ENCODE data around the gene TUSC2.
A peak's percentile ranks its signal among the peaks of the same experiment; 100 is the strongest.

TUSC2 gene

GRCh38 chr3:50369012-50369670 lies 41.1 kb upstream of the TUSC2 start:
- Histone ChIP-seq H3K4me2 (no peak overlapping the region), H3K4me1 (ENCODE audit: low read depth, poor library complexity, severe bottlenecking) (peaks cover 19% of the 10 kb centered on the region), H4K20me1 (ENCODE audit: insufficient read depth) (no peaks in the 10 kb centered on the region), H3K27ac (no peak overlapping the region), H3K27me3 (ENCODE audit: insufficient read depth, low read depth) (no peaks in the 10 kb centered on the region), H3K4me3 (IDR thresholded peaks at IDR 0.05; ENCODE audit: insufficient read depth, low read depth, low read length) (no peak overlapping the region), H3K36me3 (ENCODE audit: insufficient read depth) (no peaks in the 10 kb centered on the region), H2AFZ (ENCODE audit: low read depth) (no peak overlapping the region), H3K9ac (no peak overlapping the region), H3K79me2 (ENCODE audit: insufficient read depth, low read depth) (no peaks in the 10 kb centered on the region)
- no peak for TF ChIP-seq CTCF (conservative IDR thresholded peaks at IDR 0.05; ENCODE audit: low read depth, low read length)

- no peak overlapping the region for H3K4me3 ChIP-seq (IDR thresholded peaks at IDR 0.05; ENCODE audit: insufficient read depth, low read depth, low read length)
- peaks cover 5% of the 10 kb centered on the region for H3K4me1 ChIP-seq (ENCODE audit: low read depth, poor library complexity, severe bottlenecking)
- H3K9ac ChIP-seq: peak overlapping the region; percentile 46; the same call in 1 of the 2 replicates
- no peaks in the 10 kb centered on the region for H4K20me1 ChIP-seq (ENCODE audit: insufficient read depth)
- H3K27me3 ChIP-seq (ENCODE audit: insufficient read depth, low read depth): no peaks in the 10 kb centered on the region
- TF ChIP-seq CTCF (conservative IDR thresholded peaks at IDR 0.05; ENCODE audit: low read depth, low read length): no peak
- peak overlapping the region; percentile 60 for H3K4me2 ChIP-seq
- H3K27ac ChIP-seq: no peak overlapping the region
- H2AFZ ChIP-seq (ENCODE audit: low read depth): no peak overlapping the region; the same call in 1 of the 2 replicates
- H3K79me2 ChIP-seq (ENCODE audit: insufficient read depth, low read depth): no peaks in the 10 kb centered on the region
- H3K36me3 ChIP-seq (ENCODE audit: insufficient read depth): no peaks in the 10 kb centered on the region
These were observed 37.8 kb upstream of the TUSC2 start for GRCh38 chr3:50365842-50366220.

- Histone ChIP-seq H3K79me2 (ENCODE audit: insufficient read depth, low read depth) (no peaks in the 10 kb centered on the region), H3K27me3 (ENCODE audit: insufficient read depth, low read depth) (no peaks in the 10 kb centered on the region), H3K36me3 (ENCODE audit: insufficient read depth) (no peaks in the 10 kb centered on the region), H3K9ac (peak overlapping the region; percentile 46; the same call in 1 of the 2 replicates), H4K20me1 (ENCODE audit: insufficient read depth) (no peaks in the 10 kb centered on the region), H3K4me1 (ENCODE audit: low read depth, poor library complexity, severe bottlenecking) (peaks cover 5% of the 10 kb centered on the region), H3K4me3 (IDR thresholded peaks at IDR 0.05; ENCODE audit: insufficient read depth, low read depth, low read length) (no peak overlapping the region), H3K27ac (no peak overlapping the region), H2AFZ (ENCODE audit: low read depth) (peak overlapping the region; percentile 56; the same call in 1 of the 2 replicates), H3K4me2 (peak overlapping the region; percentile 60)
- no peak for TF ChIP-seq CTCF (conservative IDR thresholded peaks at IDR 0.05; ENCODE audit: low read depth, low read length)
These were observed 37.2 kb upstream of the TUSC2 start for GRCh38 chr3:50365080-50365841.

- peak overlapping the region; percentile 14; the same call in 1 of the 2 replicates for H2AFZ ChIP-seq (ENCODE audit: low read depth)
- peaks cover 10% of the 10 kb centered on the region for H3K4me1 ChIP-seq (ENCODE audit: low read depth, poor library complexity, severe bottlenecking)
- H4K20me1 ChIP-seq (ENCODE audit: insufficient read depth): no peaks in the 10 kb centered on the region
- H3K4me2 ChIP-seq: no peak overlapping the region
- H3K79me2 ChIP-seq (ENCODE audit: insufficient read depth, low read depth): no peaks in the 10 kb centered on the region
- no peak overlapping the region for H3K27ac ChIP-seq
- no peak overlapping the region for H3K4me3 ChIP-seq (IDR thresholded peaks at IDR 0.05; ENCODE audit: insufficient read depth, low read depth, low read length)
- no peak for TF ChIP-seq CTCF (conservative IDR thresholded peaks at IDR 0.05; ENCODE audit: low read depth, low read length)
- H3K36me3 ChIP-seq (ENCODE audit: insufficient read depth): no peaks in the 10 kb centered on the region
- no peak overlapping the region for H3K9ac ChIP-seq
- H3K27me3 ChIP-seq (ENCODE audit: insufficient read depth, low read depth): no peaks in the 10 kb centered on the region
These were observed 36.6 kb upstream of the TUSC2 start for GRCh38 chr3:50364573-50365079.
